Peyer's patch (tissue), 4 donors: Measurements from ENCODE around the gene NOX4.

Experiments
- POLR2A ChIP-seq, 2 donors: fragments of 450-650 bp; IDR thresholded peaks; one replicate each; pipeline ENCODE4 v1.5.1; 2017; ENCODE audit warnings: antibody characterized with exemption in 2 of 2, mild to moderate bottlenecking in 2 of 2, moderate library complexity in 2 of 2
- TF ChIP-seq, protein P1 (sequence below), 6 experiments: fragments of 450-650 bp in 4 of 6; fragments of 200-600 bp in 2 of 6; sonication (generic) in 1 of 6; IDR thresholded peaks; one replicate each; pipeline ENCODE4 v1.5.1; 2017 to 2019; ENCODE audit warnings: antibody characterized with exemption in 6 of 6, mild to moderate bottlenecking in 3 of 6, moderate library complexity in 1 of 6

DNA sequence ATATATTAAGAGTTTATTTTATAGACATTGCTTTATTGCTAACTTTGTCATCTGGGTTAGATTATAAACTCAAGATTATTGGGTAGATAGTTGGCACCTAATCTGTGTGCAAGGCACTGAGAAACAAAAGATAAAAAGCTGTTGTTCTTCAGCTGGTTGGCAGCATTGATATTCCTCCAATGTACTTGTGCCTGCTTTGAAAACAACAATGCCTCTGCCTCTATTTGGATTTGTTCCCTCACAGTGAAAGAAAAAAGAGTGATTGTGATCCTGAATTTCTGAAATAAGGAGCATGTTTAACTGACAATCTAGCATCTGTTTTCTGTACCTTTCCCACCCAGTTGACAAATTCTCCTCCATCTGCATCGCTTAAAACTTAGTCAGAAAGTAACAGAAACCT, 215.2 kb downstream of the NOX4 start:
- TF ChIP-seq, protein P1, sequence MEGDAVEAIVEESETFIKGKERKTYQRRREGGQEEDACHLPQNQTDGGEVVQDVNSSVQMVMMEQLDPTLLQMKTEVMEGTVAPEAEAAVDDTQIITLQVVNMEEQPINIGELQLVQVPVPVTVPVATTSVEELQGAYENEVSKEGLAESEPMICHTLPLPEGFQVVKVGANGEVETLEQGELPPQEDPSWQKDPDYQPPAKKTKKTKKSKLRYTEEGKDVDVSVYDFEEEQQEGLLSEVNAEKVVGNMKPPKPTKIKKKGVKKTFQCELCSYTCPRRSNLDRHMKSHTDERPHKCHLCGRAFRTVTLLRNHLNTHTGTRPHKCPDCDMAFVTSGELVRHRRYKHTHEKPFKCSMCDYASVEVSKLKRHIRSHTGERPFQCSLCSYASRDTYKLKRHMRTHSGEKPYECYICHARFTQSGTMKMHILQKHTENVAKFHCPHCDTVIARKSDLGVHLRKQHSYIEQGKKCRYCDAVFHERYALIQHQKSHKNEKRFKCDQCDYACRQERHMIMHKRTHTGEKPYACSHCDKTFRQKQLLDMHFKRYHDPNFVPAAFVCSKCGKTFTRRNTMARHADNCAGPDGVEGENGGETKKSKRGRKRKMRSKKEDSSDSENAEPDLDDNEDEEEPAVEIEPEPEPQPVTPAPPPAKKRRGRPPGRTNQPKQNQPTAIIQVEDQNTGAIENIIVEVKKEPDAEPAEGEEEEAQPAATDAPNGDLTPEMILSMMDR (IDR thresholded peaks at IDR 0.05) = no peak
- no peak for TF ChIP-seq POLR2A (IDR thresholded peaks at IDR 0.05)
